ENCODE results near the gene DLG4.
A peak's percentile ranks its signal among the peaks of the same experiment; 100 is the strongest.

Gene DLG4

GRCh38 chr17:7219812-7220592 is at the start of gene DLG4, which contains the start of gene ACADVL:
TSS of gene DLG4 (minus strand) at chr17:7219836.
TSS of gene ACADVL (plus strand) at chr17:7219938. CDS start at chr17:7219985, 47 bp downstream.
- peak; percentile 69 to 79 for DNase-seq (ENCODE audit: low read depth in 2 of 2)

GRCh38 chr17:7266784-7267183 is 47.1 kb upstream of the DLG4 start:
- DNase-seq (ENCODE audit: low read depth in 2 of 2) = no peak

- DNase-seq (ENCODE audit: low read depth in 2 of 2) = no peak
These were observed 44.1 kb upstream of the DLG4 start for GRCh38 chr17:7263801-7264078.

- DNase-seq (ENCODE audit: low read depth in 2 of 2) = no peak
These were observed 43.5 kb upstream of the DLG4 start for GRCh38 chr17:7262935-7263800.

- no peak for DNase-seq (ENCODE audit: low read depth in 2 of 2)
These were observed 42.7 kb upstream of the DLG4 start, which contains the start of gene CLDN7 for GRCh38 chr17:7262192-7262934. TSS of gene CLDN7 (minus strand) at chr17:7262478. CDS start at chr17:7262043, 435 bp downstream.

GRCh38 chr17:7261379-7262191 is 41.9 kb upstream of the DLG4 start:
- no peak for DNase-seq (ENCODE audit: low read depth in 2 of 2)

GRCh38 chr17:7260651-7261378 is 41.2 kb upstream of the DLG4 start:
- no peak for DNase-seq (ENCODE audit: low read depth in 2 of 2)

GRCh38 chr17:7260151-7260550 is 40.5 kb upstream of the DLG4 start:
- no peak for DNase-seq (ENCODE audit: low read depth in 2 of 2)

GRCh38 chr17:7259555-7259889 is 39.9 kb upstream of the DLG4 start:
- no peak for DNase-seq (ENCODE audit: low read depth in 2 of 2)

- no peak for DNase-seq (ENCODE audit: low read depth in 2 of 2)
These were observed 39.3 kb upstream of the DLG4 start for GRCh38 chr17:7258731-7259554.

- DNase-seq (ENCODE audit: low read depth in 2 of 2) = no peak
These were observed 37.3 kb upstream of the DLG4 start for GRCh38 chr17:7256766-7257456.

- DNase-seq (ENCODE audit: low read depth in 2 of 2) = no peak
These were observed 34.9 kb upstream of the DLG4 start for GRCh38 chr17:7254511-7254910.

GRCh38 chr17:7253082-7253481 is 33.4 kb upstream of the DLG4 start:
- DNase-seq (ENCODE audit: low read depth in 2 of 2) = no peak

GRCh38 chr17:7252176-7253043 is 32.8 kb upstream of the DLG4 start, which contains the start of gene ELP5:
TSS of gene ELP5 (plus strand) at chr17:7252215. CDS start at chr17:7252551, 336 bp downstream.
- peak; percentile 69 to 88 for DNase-seq (ENCODE audit: low read depth in 2 of 2)

- peak; percentile 97 to 98 for DNase-seq (ENCODE audit: low read depth in 2 of 2)
These were observed 32.1 kb upstream of the DLG4 start, which contains the start of gene CTDNEP1 for GRCh38 chr17:7251661-7252175. TSS of gene CTDNEP1 (minus strand) at chr17:7251734. CDS start at chr17:7251296, 438 bp downstream.

- no peak for DNase-seq (ENCODE audit: low read depth in 2 of 2)
These were observed 31.3 kb upstream of the DLG4 start for GRCh38 chr17:7250695-7251627.

GRCh38 chr17:7249830-7250229 is 30.2 kb upstream of the DLG4 start:
- DNase-seq (ENCODE audit: low read depth in 2 of 2) = no peak

Measured in activated CD4-positive, alpha-beta T cell treated with anti-CD3 and anti-CD28 coated beads for 24 hours (primary cell).